GM19397 (cell line): ENCODE data around the gene GNPTG.

ENCODE experiments used
- ATAC-seq: cut with Tn5 transposase; IDR thresholded peaks from one replicate; pipeline ENCODE4 v1.9.1; 2021; ENCODE audit warnings: mild to moderate bottlenecking, moderate library complexity; ENCODE audit not compliant: unreplicated experiment

The GNPTG gene

GRCh38 chr16:1392826-1393225 is 41.1 kb downstream of the GNPTG start:
- ATAC-seq, result no peak

- no peak for ATAC-seq
Observed at GRCh38 chr16:1393613-1394176, 42.0 kb downstream of the GNPTG start.

- no peak for ATAC-seq
Observed at GRCh38 chr16:1394367-1394951, 42.7 kb downstream of the GNPTG start.

- ATAC-seq, result no peak
Observed at GRCh38 chr16:1395444-1396031, 43.8 kb downstream of the GNPTG start.

- no peak for ATAC-seq
Observed at GRCh38 chr16:1397779-1398178, 46.0 kb downstream of the GNPTG start.

GRCh38 chr16:1398351-1398750 is 46.6 kb downstream of the GNPTG start:
- no peak for ATAC-seq

GRCh38 chr16:1398826-1399581 is 47.3 kb downstream of the GNPTG start:
- ATAC-seq, result no peak

GRCh38 chr16:1401061-1401757 is 49.5 kb downstream of the GNPTG start:
- no peak for ATAC-seq

- ATAC-seq, result no peak
Observed at GRCh38 chr16:1401758-1402154, 50.0 kb downstream of the GNPTG start.

GRCh38 chr16:1403036-1403435 is 51.3 kb downstream of the GNPTG start:
- ATAC-seq, result no peak

- ATAC-seq, result no peak
Observed at GRCh38 chr16:1403733-1404132, 52.0 kb downstream of the GNPTG start.

- no peak for ATAC-seq
Observed at GRCh38 chr16:1407753-1408152, 56.0 kb downstream of the GNPTG start.

GRCh38 chr16:1408171-1408837 is 56.6 kb downstream of the GNPTG start:
- ATAC-seq, result peak; percentile 84

- no peak for ATAC-seq
Observed at GRCh38 chr16:1412847-1413246, 61.1 kb downstream of the GNPTG start.
